GM12873 (cell line): Measurements from ENCODE around the gene METRN.

ENCODE experiments used
- TF ChIP-seq, protein P1 (sequence below): IDR thresholded peaks from 2 replicates; pipeline ENCODE4 v1.5.1; 2012; ENCODE audit warnings: low read depth, mild to moderate bottlenecking, moderate library complexity, low read length, control low read depth; ENCODE audit not compliant: insufficient read depth; ENCODE audit errors: missing control alignments

Gene METRN

DNA sequence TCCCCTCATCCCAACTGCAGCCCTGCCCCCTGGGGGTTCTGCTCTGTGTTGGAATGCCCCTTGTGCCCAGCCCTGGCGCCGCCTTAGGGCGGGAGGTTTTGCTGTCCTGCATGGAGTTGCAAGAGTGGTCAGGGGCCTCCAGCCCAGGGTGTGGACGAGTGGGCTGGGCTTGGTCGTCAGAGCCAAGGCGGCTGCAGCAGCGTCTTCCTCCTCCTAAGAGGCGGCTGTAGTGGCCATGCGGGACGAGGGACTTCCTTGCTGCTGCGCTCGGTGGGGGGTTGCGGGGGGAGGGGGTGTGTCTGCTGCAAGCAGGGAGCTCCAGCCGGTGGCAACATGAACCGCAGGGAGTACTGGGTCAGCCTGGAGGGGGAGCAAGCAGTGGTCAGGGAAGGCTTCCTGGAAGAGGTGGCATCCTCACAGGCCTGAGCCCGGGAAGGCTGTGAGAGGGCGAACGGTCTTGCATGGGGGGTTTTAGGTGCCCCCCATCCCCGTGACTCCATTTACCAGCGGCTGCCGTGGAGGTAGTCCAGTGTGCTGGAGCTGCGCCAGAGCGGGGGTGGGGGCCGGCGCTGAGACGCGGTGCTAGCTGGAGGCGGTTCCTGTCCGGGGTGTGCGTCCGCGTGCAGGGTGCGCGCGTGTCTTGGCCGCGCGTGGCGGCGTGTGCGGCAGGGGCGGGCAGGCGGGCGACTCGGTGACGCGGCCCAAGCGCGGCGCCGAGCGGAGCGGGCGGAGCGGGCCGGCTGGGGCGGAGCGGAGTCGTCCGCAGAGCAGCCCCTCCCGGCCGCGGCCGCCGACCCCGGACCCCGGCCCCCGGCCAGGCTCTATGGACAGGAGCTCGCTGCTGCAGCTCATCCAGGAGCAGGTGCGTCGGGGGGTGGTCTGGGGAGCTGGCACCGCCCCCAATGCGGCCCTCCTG is 39.7 kb upstream of the METRN start, which contains the start of gene RHBDL1:
Gene RHBDL1, plus strand, starts transcription at position 704 of the 916 bp plus-strand sequence. Its CDS starts 120 bp downstream, at position 824.
- TF ChIP-seq, protein P1, sequence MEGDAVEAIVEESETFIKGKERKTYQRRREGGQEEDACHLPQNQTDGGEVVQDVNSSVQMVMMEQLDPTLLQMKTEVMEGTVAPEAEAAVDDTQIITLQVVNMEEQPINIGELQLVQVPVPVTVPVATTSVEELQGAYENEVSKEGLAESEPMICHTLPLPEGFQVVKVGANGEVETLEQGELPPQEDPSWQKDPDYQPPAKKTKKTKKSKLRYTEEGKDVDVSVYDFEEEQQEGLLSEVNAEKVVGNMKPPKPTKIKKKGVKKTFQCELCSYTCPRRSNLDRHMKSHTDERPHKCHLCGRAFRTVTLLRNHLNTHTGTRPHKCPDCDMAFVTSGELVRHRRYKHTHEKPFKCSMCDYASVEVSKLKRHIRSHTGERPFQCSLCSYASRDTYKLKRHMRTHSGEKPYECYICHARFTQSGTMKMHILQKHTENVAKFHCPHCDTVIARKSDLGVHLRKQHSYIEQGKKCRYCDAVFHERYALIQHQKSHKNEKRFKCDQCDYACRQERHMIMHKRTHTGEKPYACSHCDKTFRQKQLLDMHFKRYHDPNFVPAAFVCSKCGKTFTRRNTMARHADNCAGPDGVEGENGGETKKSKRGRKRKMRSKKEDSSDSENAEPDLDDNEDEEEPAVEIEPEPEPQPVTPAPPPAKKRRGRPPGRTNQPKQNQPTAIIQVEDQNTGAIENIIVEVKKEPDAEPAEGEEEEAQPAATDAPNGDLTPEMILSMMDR: no peak

DNA sequence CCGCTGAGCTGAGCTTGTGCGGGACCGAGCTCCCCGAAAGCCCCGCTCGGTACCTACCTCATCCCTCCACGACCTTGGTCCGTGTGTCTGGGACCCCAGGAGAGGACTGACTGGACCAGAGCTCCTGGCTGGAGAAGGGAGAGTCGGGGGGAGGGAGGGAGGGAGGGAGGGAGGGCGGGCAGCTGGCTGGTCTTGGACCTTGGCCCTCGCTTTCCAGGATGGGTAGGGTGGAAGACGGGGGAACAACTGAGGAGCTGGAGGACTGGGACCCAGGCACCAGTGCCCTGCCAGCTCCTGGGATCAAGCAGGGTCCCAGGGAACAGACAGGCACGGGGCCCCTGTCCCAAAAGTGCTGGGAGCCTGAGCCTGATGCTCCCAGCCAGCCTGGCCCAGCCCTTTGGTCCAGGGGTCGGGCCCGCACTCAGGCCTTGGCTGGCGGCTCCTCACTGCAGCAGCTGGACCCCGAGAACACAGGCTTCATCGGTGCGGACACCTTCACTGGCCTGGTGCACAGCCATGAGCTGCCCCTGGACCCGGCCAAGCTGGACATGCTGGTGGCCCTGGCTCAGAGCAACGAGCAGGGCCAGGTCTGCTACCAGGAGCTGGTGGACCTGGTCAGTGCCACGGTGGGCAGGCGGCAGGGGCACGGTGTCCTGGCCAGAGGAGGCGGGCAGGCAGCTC is 38.9 kb upstream of the METRN start:
- TF ChIP-seq, protein P1: no peak

DNA sequence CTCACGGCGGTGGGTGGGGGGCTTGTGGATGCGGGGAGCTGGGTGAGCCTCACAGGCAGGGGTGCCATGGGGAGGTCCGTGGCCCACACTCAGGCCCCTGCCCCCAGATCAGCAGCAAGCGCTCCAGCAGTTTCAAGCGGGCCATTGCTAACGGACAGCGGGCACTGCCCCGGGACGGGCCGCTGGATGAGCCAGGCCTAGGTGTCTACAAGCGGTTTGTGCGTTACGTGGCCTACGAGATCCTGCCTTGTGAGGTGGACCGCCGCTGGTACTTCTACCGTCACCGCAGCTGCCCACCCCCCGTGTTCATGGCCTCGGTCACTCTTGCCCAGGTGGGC is 38.4 kb upstream of the METRN start:
- TF ChIP-seq, protein P1: no peak

DNA sequence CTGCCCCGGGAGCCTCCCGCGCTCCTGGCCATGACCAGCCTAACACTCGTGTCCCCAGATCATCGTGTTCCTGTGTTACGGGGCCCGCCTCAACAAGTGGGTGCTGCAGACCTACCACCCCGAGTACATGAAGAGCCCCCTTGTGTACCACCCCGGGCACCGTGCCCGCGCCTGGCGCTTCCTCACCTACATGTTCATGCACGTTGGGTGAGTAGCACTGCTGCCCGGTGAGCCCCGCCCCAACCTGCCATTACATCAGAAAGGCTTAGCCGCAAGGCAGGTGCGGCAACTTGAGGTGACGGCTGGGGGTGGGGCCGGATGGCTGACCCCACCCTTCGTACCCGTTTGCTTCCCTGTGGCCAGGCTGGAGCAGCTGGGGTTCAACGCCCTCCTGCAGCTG is 38.0 kb upstream of the METRN start:
- TF ChIP-seq, protein P1: no peak

DNA sequence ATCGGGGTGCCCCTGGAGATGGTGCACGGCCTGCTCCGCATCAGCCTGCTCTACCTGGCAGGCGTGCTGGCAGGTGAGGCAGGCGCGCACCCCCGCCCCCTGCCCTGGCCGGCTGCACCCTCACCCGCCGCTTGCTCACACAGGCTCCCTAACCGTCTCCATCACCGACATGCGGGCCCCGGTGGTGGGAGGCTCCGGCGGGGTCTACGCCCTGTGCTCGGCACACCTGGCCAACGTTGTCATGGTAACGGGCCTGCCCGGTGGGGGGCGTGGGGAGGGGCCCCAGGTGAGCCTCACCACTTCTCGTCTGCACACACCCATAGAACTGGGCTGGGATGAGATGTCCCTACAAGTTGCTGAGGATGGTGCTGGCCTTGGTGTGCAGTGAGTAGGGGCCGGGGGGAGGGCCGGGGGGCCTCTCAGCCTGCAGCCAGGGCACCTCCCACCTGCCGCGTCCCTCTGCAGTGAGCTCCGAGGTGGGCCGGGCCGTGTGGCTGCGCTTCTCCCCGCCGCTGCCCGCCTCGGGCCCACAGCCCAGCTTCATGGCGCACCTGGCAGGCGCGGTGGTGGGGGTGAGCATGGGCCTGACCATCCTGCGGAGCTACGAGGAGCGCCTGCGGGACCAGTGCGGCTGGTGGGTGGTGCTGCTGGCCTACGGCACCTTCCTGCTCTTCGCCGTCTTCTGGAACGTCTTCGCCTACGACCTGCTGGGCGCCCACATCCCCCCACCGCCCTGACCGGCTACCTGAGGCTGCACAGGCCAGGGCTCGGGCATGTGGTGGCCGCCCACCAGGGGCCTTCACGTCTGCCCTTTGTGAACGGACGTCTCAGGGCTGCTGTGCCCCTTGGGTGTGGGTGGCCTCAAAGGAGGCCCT is 37.4 kb upstream of the METRN start:
- TF ChIP-seq, protein P1: no peak

DNA sequence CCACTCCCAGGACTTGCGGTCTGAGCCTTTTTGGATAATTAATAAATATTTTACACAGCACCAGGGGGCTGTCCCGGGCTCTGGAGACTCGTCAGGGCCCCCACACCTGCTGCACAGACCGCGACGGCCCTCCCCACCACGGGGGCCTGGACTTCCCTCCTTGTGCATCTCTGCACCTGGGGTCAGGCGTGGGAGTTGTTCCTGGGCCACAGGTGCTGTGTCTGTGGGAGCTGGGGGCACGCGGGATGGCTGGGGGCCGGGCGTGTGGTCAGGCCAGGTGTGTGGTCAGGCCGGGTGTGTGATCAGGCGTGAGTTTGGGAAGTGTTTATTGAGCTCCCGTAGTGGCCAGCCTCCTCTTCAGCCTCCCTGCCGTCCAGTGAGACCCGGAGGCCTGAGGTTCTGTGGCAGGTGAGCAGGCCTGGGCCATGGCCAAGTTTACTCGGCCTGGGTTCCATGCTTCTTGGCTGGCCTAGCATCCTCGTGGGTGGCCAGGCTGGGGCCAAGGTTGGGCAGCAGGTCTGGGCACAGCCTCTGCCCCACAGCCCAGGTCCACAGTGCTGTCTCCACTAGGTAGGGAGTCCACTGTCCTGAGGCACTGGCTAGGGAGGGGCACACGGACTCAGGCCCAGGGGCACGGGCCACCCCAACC is 36.6 kb upstream of the METRN start:
- TF ChIP-seq, protein P1: no peak
